ENCODE measurements around the gene C1orf210. TPM values are rescaled to one million over a fixed set of nuclear protein-coding genes. Genes with fewer than 3 reads are reported as not detected.

The C1orf210 gene
- total RNA-seq, 2 experiments from 2014 or later, result not detected

DNA sequence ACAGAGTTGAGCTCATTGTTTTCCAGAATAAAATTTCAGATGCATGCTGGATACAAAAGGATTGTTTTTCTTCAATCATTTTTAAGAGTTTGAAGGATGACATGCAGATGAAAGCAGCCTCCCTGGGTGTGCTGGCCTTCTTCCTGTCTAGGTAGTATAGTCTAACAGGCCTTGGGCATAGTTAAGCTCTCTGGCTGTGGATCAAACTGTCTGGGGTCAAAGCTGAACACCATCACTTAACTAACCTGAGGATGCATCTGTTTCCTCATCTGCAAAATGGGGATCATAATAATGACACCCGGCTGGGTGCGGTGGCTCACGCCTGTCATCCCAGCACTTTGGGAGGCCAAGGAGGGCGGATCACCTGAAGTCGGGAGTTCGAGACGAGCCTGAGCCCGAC lies 9.4 kb upstream of the C1orf210 start:
- intact Hi-C loops (cut with DNase I, micrococcal nuclease), result no loop called here
- POLR2A ChIA-PET, result no interaction called here

DNA sequence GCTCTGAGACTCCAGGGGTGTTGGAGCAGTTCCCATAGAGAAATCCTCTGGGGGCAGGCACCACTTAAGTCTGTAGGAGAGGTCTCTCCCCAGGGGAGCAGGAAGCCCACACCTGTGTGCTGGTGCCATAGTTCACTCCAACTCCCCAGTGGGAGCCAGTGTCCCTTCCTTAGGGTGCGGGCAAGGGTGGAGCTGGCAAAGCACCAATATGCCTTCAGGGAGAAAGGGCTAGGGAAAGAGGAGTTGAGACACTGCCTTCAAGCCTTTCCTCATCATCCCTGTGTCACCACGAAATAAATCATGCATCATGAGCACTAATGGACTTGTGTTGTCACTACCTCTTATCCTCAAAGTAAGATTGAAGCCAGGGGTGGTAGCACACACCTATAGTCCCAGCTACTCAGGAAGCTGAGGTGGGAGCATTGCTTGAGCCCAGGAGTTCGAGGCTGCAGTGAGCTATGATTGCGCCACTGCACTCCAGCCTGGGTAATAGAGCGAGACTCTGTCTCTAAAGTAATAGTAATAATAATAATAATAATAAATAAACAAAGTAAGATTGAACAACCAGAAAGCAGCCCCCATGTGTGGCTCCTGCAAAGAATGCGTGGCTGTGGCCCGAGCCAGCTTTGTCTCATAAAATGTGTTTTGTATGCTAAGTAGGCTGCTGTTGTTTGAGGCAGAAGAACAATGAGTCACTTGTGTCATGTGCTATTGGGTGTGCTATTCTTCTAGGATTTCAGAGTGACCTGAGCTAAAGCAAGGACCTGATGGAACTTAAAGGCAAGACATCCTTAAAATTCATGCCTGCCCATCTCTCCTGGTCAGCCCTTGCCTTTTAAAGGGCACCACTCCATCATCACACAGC lies 8.7 kb upstream of the C1orf210 start:
- ChIA-PET CTCF (no interaction called here), POLR2A (interaction anchor here (0.7 kb wide), 1 partner anchor 64 kb away, joined by 3 read pairs; the partner anchor contains the start of gene CDC20)
- Histone ChIP-seq H3K4me3 (ENCODE audit: low read length) (no peak overlapping the region), H3K27me3 (ENCODE audit: control insufficient read depth in 1 of 2, insufficient read depth in 2 of 2, low read length in 2 of 2) (no peaks in the 10 kb centered on the region), H3K4me1 (ENCODE audit: insufficient read depth, low read length) (peaks cover 17% of the 10 kb centered on the region), H3K27ac (ENCODE audit: low read depth in 1 of 2, low read length in 2 of 2) (no peak overlapping the region), H3K9me3 (ENCODE audit: control insufficient read depth in 1 of 2, insufficient read depth in 1 of 2, low read length in 2 of 2) (no peaks in the 10 kb centered on the region), H3K36me3 (ENCODE audit: insufficient read depth, low read length) (no peaks in the 10 kb centered on the region)
- H3K4me3 Mint-ChIP-seq, result no peak overlapping the region
- no peaks in the 10 kb centered on the region for H3K36me3 Mint-ChIP-seq (ENCODE audit: low read depth)
- H3K9me3 Mint-ChIP-seq, result no peaks in the 10 kb centered on the region
- DNase-seq (no peak), ATAC-seq (ENCODE audit: poor library complexity) (no peak)
- peaks cover 22% of the 10 kb centered on the region for H3K4me1 Mint-ChIP-seq (ENCODE audit: low read depth)
- peak overlapping the region; percentile 74 for H3K27ac Mint-ChIP-seq
- H3K27me3 Mint-ChIP-seq, result no peaks in the 10 kb centered on the region
- intact Hi-C loops (cut with DNase I, micrococcal nuclease), result no loop called here
- TF ChIP-seq, protein P1, sequence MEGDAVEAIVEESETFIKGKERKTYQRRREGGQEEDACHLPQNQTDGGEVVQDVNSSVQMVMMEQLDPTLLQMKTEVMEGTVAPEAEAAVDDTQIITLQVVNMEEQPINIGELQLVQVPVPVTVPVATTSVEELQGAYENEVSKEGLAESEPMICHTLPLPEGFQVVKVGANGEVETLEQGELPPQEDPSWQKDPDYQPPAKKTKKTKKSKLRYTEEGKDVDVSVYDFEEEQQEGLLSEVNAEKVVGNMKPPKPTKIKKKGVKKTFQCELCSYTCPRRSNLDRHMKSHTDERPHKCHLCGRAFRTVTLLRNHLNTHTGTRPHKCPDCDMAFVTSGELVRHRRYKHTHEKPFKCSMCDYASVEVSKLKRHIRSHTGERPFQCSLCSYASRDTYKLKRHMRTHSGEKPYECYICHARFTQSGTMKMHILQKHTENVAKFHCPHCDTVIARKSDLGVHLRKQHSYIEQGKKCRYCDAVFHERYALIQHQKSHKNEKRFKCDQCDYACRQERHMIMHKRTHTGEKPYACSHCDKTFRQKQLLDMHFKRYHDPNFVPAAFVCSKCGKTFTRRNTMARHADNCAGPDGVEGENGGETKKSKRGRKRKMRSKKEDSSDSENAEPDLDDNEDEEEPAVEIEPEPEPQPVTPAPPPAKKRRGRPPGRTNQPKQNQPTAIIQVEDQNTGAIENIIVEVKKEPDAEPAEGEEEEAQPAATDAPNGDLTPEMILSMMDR (IDR thresholded peaks at IDR 0.05), result no peak

More for the DNA sequence above, 9.4 kb upstream of the C1orf210 start:
- CTCF ChIA-PET, result no interaction called here
- ATAC-seq (ENCODE audit: poor library complexity), result no peak
- Histone ChIP-seq H3K27me3 (ENCODE audit: control insufficient read depth in 1 of 2, insufficient read depth in 2 of 2, low read length in 2 of 2) (no peaks in the 10 kb centered on the region), H3K27ac (ENCODE audit: low read depth in 1 of 2, low read length in 2 of 2) (no peak overlapping the region), H3K36me3 (ENCODE audit: insufficient read depth, low read length) (no peaks in the 10 kb centered on the region), H3K4me1 (ENCODE audit: insufficient read depth, low read length) (peaks cover 17% of the 10 kb centered on the region), H3K4me3 (ENCODE audit: low read length) (no peak overlapping the region), H3K9me3 (ENCODE audit: control insufficient read depth in 1 of 2, insufficient read depth in 1 of 2, low read length in 2 of 2) (no peaks in the 10 kb centered on the region)
- H3K9me3 Mint-ChIP-seq, result no peaks in the 10 kb centered on the region
- TF ChIP-seq, protein P1 (IDR thresholded peaks at IDR 0.05), result no peak
- H3K4me3 Mint-ChIP-seq, result no peak overlapping the region
- H3K4me1 Mint-ChIP-seq (ENCODE audit: low read depth), result peaks cover 22% of the 10 kb centered on the region
- no peaks in the 10 kb centered on the region for H3K27me3 Mint-ChIP-seq
- no peak for DNase-seq
- peak overlapping the region; percentile 74 for H3K27ac Mint-ChIP-seq
- H3K36me3 Mint-ChIP-seq (ENCODE audit: low read depth), result no peaks in the 10 kb centered on the region

DNA sequence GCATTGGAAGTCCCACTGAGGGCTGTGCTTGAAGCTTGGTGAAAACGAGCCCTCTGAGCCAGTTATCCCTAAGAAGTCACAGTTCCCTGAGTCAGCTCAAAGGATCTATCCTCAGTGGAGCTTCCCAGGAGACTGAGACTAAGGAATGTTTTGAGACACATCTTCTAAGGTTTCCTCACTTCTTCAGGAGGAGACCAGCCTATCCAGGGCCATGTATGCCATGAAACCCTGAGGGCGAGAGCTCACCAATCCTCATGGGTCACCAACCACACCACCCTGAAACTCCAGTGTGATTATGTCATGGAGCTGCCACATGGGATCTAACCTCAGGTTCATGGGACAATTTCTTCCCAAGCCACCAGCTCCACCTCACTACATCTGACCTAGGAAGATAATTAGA lies 7.8 kb upstream of the C1orf210 start:
- CTCF ChIA-PET, result no interaction called here
- intact Hi-C loops (cut with DNase I, micrococcal nuclease), result no loop called here
- no peak overlapping the region for H3K27ac Mint-ChIP-seq

More for the DNA sequence above, 7.8 kb upstream of the C1orf210 start:
- POLR2A ChIA-PET, result no interaction called here
- H3K36me3 Mint-ChIP-seq (ENCODE audit: low read depth), result no peaks in the 10 kb centered on the region
- Histone ChIP-seq H3K4me3 (ENCODE audit: low read length) (no peak overlapping the region), H3K4me1 (ENCODE audit: insufficient read depth, low read length) (peaks cover 17% of the 10 kb centered on the region), H3K36me3 (ENCODE audit: insufficient read depth, low read length) (no peaks in the 10 kb centered on the region), H3K27me3 (ENCODE audit: control insufficient read depth in 1 of 2, insufficient read depth in 2 of 2, low read length in 2 of 2) (no peaks in the 10 kb centered on the region), H3K27ac (ENCODE audit: low read depth in 1 of 2, low read length in 2 of 2) (no peak overlapping the region), H3K9me3 (ENCODE audit: control insufficient read depth in 1 of 2, insufficient read depth in 1 of 2, low read length in 2 of 2) (no peaks in the 10 kb centered on the region)
- no peaks in the 10 kb centered on the region for H3K9me3 Mint-ChIP-seq
- no peak for ATAC-seq (ENCODE audit: poor library complexity)
- peaks cover 22% of the 10 kb centered on the region for H3K4me1 Mint-ChIP-seq (ENCODE audit: low read depth)
- H3K4me3 Mint-ChIP-seq, result no peak overlapping the region
- DNase-seq, result no peak
- TF ChIP-seq, protein P1 (IDR thresholded peaks at IDR 0.05), result no peak
- no peaks in the 10 kb centered on the region for H3K27me3 Mint-ChIP-seq

All from CD4-positive, alpha-beta T cell (primary cell).